ENCODE results near the gene FLG2. TPM values are rescaled to one million over a fixed set of nuclear protein-coding genes. Genes with fewer than 3 reads are reported as not detected.

FLG2 gene
- not detected in 2 replicates for total RNA-seq

GRCh38 chr1:152359906-152360305, at the start of gene FLG2:
FLG2 (minus strand) TSS chr1:152360006; CDS start chr1:152358884, 1,122 bp downstream.

GRCh38 chr1:152325111-152325510, 34.7 kb downstream of the FLG2 start, which contains the start of gene FLG:
FLG (minus strand) TSS chr1:152325239; CDS start chr1:152315456, 9,783 bp downstream.

Other genes starting within 250 kb of the FLG2 start
- gene TCHH, start 244.6 kb downstream of the FLG2 start, total RNA-seq: under 0.01 TPM in 2 replicates
- 0.21 and 0.72 TPM in 2 replicates for gene RPTN, start 200.8 kb downstream of the FLG2 start, total RNA-seq
- 0.24 TPM in 1 of 2 replicates, not detected in the other for gene HRNR, start 135.8 kb downstream of the FLG2 start, total RNA-seq
- 0.43 and 0.96 TPM in 2 replicates for gene FLG, start 34.8 kb downstream of the FLG2 start, total RNA-seq
- gene CRNN, start 54.3 kb upstream of the FLG2 start, total RNA-seq: 0.72 and 0.85 TPM in 2 replicates
- not detected in 2 replicates for gene LCE5A, start 150.8 kb upstream of the FLG2 start, total RNA-seq
- gene CRCT1, start 154.5 kb upstream of the FLG2 start, total RNA-seq: 4.3 and 5.1 TPM in 2 replicates
- 0.48 TPM in 1 of 2 replicates, not detected in the other for gene LCE3E, start 206.8 kb upstream of the FLG2 start, total RNA-seq
- not detected in 2 replicates for gene LCE3D, start 220.5 kb upstream of the FLG2 start, total RNA-seq
- gene LCE3C, start 240.2 kb upstream of the FLG2 start, total RNA-seq: not detected in 2 replicates